ENCODE measurements around the gene TRNP1. TPM values are rescaled to one million over a fixed set of nuclear protein-coding genes. Genes with fewer than 3 reads are reported as not detected.

The TRNP1 gene
- total and polyA plus RNA-seq, 4 donors, result 0.97 to 10.0 (median 2.4) TPM

GRCh38 chr1:27044613-27045151 is 51.2 kb downstream of the TRNP1 start:
- H3K27me3 ChIP-seq (ENCODE audit: control insufficient read depth in 4 of 4, insufficient read depth in 4 of 4, low read length in 3 of 4), result no peaks in the 10 kb centered on the region
- H3K9me3 ChIP-seq (ENCODE audit: control insufficient read depth in 4 of 4, low read length in 3 of 4), result no peaks in the 10 kb centered on the region
- H3K4me1 ChIP-seq (ENCODE audit: control insufficient read depth in 4 of 4, insufficient read depth in 4 of 4, low read length in 3 of 4), result peaks cover 0 to 8% (median 6%) of the 10 kb centered on the region in 4 donors
- no peak overlapping the region for H3K27ac ChIP-seq (ENCODE audit: low read depth in 1 of 2, low read length in 2 of 2)
- H3K36me3 ChIP-seq (ENCODE audit: control insufficient read depth in 4 of 4, insufficient read depth in 3 of 4, low read depth in 1 of 4, low read length in 3 of 4), result no peaks in the 10 kb centered on the region
- 13% methylated on average over 12 of the region's 12 CpGs for WGBS
- TF ChIP-seq FOXA2 (IDR thresholded peaks at IDR 0.05) (no peak), CTCF (IDR thresholded peaks at IDR 0.05; ENCODE audit: low read depth, low read length, missing input control) (peak; percentile 99), RAD21 (IDR thresholded peaks at IDR 0.05) (peak; percentile 94 to 97), ATF3 (IDR thresholded peaks at IDR 0.05) (no peak)
- peak; percentile 92 for DNase-seq (ENCODE audit: low spot score)
- no peak overlapping the region for H3K9ac ChIP-seq (ENCODE audit: low read depth in 1 of 2, low read length in 2 of 2)
- H3K4me3 ChIP-seq (ENCODE audit: low read depth in 1 of 3, low read length in 3 of 3), result peak overlapping the region in 1 of 3 donors; percentile 20

- Histone ChIP-seq H3K4me1 (ENCODE audit: control insufficient read depth in 4 of 4, insufficient read depth in 4 of 4, low read length in 3 of 4) (peaks cover 0 to 8% (median 6%) of the 10 kb centered on the region in 4 donors), H3K27me3 (ENCODE audit: control insufficient read depth in 4 of 4, insufficient read depth in 4 of 4, low read length in 3 of 4) (no peaks in the 10 kb centered on the region), H3K9ac (ENCODE audit: low read depth in 1 of 2, low read length in 2 of 2) (no peak overlapping the region), H3K27ac (ENCODE audit: low read depth in 1 of 2, low read length in 2 of 2) (no peak overlapping the region), H3K9me3 (ENCODE audit: control insufficient read depth in 4 of 4, low read length in 3 of 4) (no peaks in the 10 kb centered on the region), H3K4me3 (ENCODE audit: low read depth in 1 of 3, low read length in 3 of 3) (no peak overlapping the region), H3K36me3 (ENCODE audit: control insufficient read depth in 4 of 4, insufficient read depth in 3 of 4, low read depth in 1 of 4, low read length in 3 of 4) (no peaks in the 10 kb centered on the region)
- DNase-seq (ENCODE audit: low spot score), result peak; percentile 73
- peak; percentile 70 for TF ChIP-seq NR2F2 (IDR thresholded peaks at IDR 0.05)
- TF ChIP-seq ATF3 (IDR thresholded peaks at IDR 0.05), result no peak
- no peak for TF ChIP-seq TAF1 (conservative IDR thresholded peaks at IDR 0.05)
- no peak for TF ChIP-seq MAX (IDR thresholded peaks at IDR 0.05)
- TF ChIP-seq CTCF (IDR thresholded peaks at IDR 0.05; ENCODE audit: low read depth, low read length, missing input control), result peak; percentile 82
- TF ChIP-seq JUND (IDR thresholded peaks at IDR 0.05), result no peak
- peak in 1 of 2 donors; percentile 44 for TF ChIP-seq RXRA (IDR thresholded peaks at IDR 0.05)
- peak; percentile 68 to 79 for TF ChIP-seq RAD21 (IDR thresholded peaks at IDR 0.05)
- no peak for TF ChIP-seq SP1 (IDR thresholded peaks at IDR 0.05)
- TF ChIP-seq EGR1 (IDR thresholded peaks at IDR 0.05; ENCODE audit: low read depth in 2 of 2), result no peak
- TF ChIP-seq HNF4G (IDR thresholded peaks at IDR 0.05), result no peak
- TF ChIP-seq YY1 (IDR thresholded peaks at IDR 0.05), result no peak
- no peak for TF ChIP-seq GABPA (IDR thresholded peaks at IDR 0.05 in 1 of 2, conservative IDR thresholded peaks at IDR 0.05 in 1 of 2)
- TF ChIP-seq REST (IDR thresholded peaks at IDR 0.05), result no peak
- no peak for TF ChIP-seq HNF4A (conservative IDR thresholded peaks at IDR 0.05)
- 27% methylated on average over 17 of the region's 17 CpGs for WGBS
Observed at GRCh38 chr1:27045973-27046558, 52.6 kb downstream of the TRNP1 start.
